Transverse colon (tissue), 3 donors: Measurements from ENCODE around the gene TCHH.

Source experiments
- EP300 ChIP-seq: sonication (generic); formaldehyde crosslinking; IDR thresholded peaks from one replicate; pipeline ENCODE4 v1.6.1; 2017; ENCODE audit warnings: antibody characterized with exemption, low read depth
- POLR2A ChIP-seq: fragments of 450-650 bp; IDR thresholded peaks from one replicate; pipeline ENCODE4 v1.6.1; 2016; ENCODE audit warnings: antibody characterized with exemption, mild to moderate bottlenecking, moderate library complexity
- TF ChIP-seq, protein P1 (sequence below), 5 experiments: fragments of 200-600 bp in 3 of 5; fragments of 450-650 bp in 2 of 5; sonication (generic) in 3 of 5; IDR thresholded peaks; 1 replicate in 2 of 5; 2 replicates in 3 of 5; pipeline ENCODE4 v1.5.1; 2016 to 2017; ENCODE audit warnings: antibody characterized with exemption in 5 of 5, inconsistent platforms in 3 of 5, mild to moderate bottlenecking in 2 of 5, moderate library complexity in 1 of 5

- TF ChIP-seq, protein P1, sequence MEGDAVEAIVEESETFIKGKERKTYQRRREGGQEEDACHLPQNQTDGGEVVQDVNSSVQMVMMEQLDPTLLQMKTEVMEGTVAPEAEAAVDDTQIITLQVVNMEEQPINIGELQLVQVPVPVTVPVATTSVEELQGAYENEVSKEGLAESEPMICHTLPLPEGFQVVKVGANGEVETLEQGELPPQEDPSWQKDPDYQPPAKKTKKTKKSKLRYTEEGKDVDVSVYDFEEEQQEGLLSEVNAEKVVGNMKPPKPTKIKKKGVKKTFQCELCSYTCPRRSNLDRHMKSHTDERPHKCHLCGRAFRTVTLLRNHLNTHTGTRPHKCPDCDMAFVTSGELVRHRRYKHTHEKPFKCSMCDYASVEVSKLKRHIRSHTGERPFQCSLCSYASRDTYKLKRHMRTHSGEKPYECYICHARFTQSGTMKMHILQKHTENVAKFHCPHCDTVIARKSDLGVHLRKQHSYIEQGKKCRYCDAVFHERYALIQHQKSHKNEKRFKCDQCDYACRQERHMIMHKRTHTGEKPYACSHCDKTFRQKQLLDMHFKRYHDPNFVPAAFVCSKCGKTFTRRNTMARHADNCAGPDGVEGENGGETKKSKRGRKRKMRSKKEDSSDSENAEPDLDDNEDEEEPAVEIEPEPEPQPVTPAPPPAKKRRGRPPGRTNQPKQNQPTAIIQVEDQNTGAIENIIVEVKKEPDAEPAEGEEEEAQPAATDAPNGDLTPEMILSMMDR (IDR thresholded peaks at IDR 0.05), result no peak
- TF ChIP-seq POLR2A (no peak), EP300 (no peak)
Observed at GRCh38 chr1:152164517-152165136, 49.4 kb upstream of the TCHH start.
